Measurements from ENCODE around the gene CBL.

CBL gene

GRCh38 chr11:119351232-119351631 is 145.1 kb downstream of the CBL start:
- no peak for DNase-seq

GRCh38 chr11:119352857-119353260 is 146.7 kb downstream of the CBL start:
- DNase-seq = no peak

GRCh38 chr11:119355091-119355843 is 149.1 kb downstream of the CBL start:
- no peak for DNase-seq

GRCh38 chr11:119356349-119357031 is 150.4 kb downstream of the CBL start:
- peak; percentile 54 for DNase-seq

DNA sequence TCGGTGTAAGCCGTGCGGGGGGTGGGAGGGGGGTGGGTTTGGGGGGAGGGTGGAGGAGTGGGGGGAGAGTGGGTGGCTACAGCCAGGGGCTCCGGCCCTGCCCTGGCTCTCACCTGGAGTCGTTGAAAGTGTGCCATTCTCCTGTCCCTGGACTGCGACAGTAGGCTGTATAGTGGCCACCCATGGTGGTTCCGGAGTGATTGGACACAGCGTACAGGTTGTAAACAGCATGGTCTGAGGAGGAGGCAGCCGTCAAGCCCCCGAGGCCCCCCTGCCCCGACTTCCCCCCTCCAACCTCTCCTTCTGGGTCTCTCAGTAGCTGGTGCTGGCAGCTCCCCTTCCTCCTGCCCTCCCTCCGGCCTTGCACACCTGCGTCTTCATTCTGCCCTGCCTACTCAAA is 150.9 kb downstream of the CBL start:
- no peak for DNase-seq

Data from kidney glomerular epithelial cell (primary cell).